Bone marrow (tissue), 2 donors: Measurements from ENCODE around the gene DNAI2.
"Not testable (repeated sequence)": the region's sequence is repeated elsewhere in the genome, so short reads cannot be mapped to it uniquely, and the experiment has no call there.

Experiments
- DNase-seq, 2 donors: peaks; one replicate each; lab custom pipeline; 2025; lab: John Stamatoyannopoulos, UW

The DNAI2 gene

GRCh38 chr17:74244548-74244947 lies 29.5 kb upstream of the DNAI2 start:
- DNase-seq, result no peak

- no peak for DNase-seq
These were observed 28.7 kb upstream of the DNAI2 start for GRCh38 chr17:74245145-74245831.

GRCh38 chr17:74245871-74246270 lies 28.2 kb upstream of the DNAI2 start:
- DNase-seq, result no peak

GRCh38 chr17:74249590-74250270 lies 24.3 kb upstream of the DNAI2 start:
- no peak for DNase-seq

GRCh38 chr17:74250324-74250995 lies 23.6 kb upstream of the DNAI2 start:
- no peak for DNase-seq

- no peak for DNase-seq
These were observed 23.0 kb upstream of the DNAI2 start for GRCh38 chr17:74251051-74251450.

GRCh38 chr17:74251569-74251968 lies 22.5 kb upstream of the DNAI2 start:
- no peak for DNase-seq

- DNase-seq, result no peak
These were observed 21.8 kb upstream of the DNAI2 start for GRCh38 chr17:74252211-74252610.

GRCh38 chr17:74253036-74253435 lies 21.0 kb upstream of the DNAI2 start:
- DNase-seq, result no peak

- no peak for DNase-seq
These were observed 16.7 kb upstream of the DNAI2 start for GRCh38 chr17:74257311-74257710.

GRCh38 chr17:74259667-74260524 lies 14.1 kb upstream of the DNAI2 start:
- no peak for DNase-seq

- DNase-seq, result no peak
These were observed 13.5 kb upstream of the DNAI2 start for GRCh38 chr17:74260525-74260850.

GRCh38 chr17:74262601-74263000 lies 11.4 kb upstream of the DNAI2 start:
- DNase-seq, result no peak

- not testable (repeated sequence) for DNase-seq
These were observed 7.0 kb upstream of the DNAI2 start for GRCh38 chr17:74267054-74267453.

- no peak for DNase-seq
These were observed 6.5 kb upstream of the DNAI2 start for GRCh38 chr17:74267579-74267978.

GRCh38 chr17:74267987-74268499 lies 6.0 kb upstream of the DNAI2 start:
- no peak for DNase-seq

- no peak for DNase-seq
These were observed 5.5 kb upstream of the DNAI2 start for GRCh38 chr17:74268558-74268957.

GRCh38 chr17:74270333-74270732 lies 3.7 kb upstream of the DNAI2 start:
- no peak for DNase-seq

GRCh38 chr17:74271281-74271680 lies 2.8 kb upstream of the DNAI2 start:
- no peak for DNase-seq

- DNase-seq, result no peak
These were observed 2.0 kb upstream of the DNAI2 start for GRCh38 chr17:74271901-74272561.

- DNase-seq, result no peak
These were observed 1.3 kb upstream of the DNAI2 start for GRCh38 chr17:74272731-74273201.
